Parathyroid adenoma (tissue), 2 donors: ENCODE results near the gene LATS2.

ENCODE experiments used
- H2AFZ ChIP-seq: fragments of 300-600 bp; sonication (generic); one replicate; pipeline ENCODE4 v1.7.0; 2017; ENCODE audit warnings: antibody characterized with exemption, mild to moderate bottlenecking
- H3K27ac ChIP-seq: fragments of 300-600 bp; sonication (generic); one replicate; pipeline ENCODE4 v1.7.0; 2017
- H3K27me3 ChIP-seq: fragments of 300-600 bp; sonication (generic); one replicate; pipeline ENCODE4 v1.7.0; 2017; ENCODE audit warnings: low read length; ENCODE audit not compliant: control insufficient read depth, insufficient read depth
- H3K36me3 ChIP-seq: fragments of 300-600 bp; sonication (generic); one replicate; pipeline ENCODE4 v1.7.0; 2017; ENCODE audit warnings: low read length; ENCODE audit not compliant: control insufficient read depth, insufficient read depth
- H3K4me1 ChIP-seq: fragments of 300-600 bp; sonication (generic); one replicate; pipeline ENCODE4 v1.7.0; 2017; ENCODE audit warnings: control low read depth
- H3K4me2 ChIP-seq: fragments of 300-600 bp; sonication (generic); one replicate; pipeline ENCODE4 v1.7.0; 2017; ENCODE audit warnings: low read length
- H3K4me3 ChIP-seq: fragments of 300-600 bp; sonication (generic); one replicate; pipeline ENCODE4 v1.7.0; 2017; ENCODE audit warnings: low read depth, low read length
- H3K79me2 ChIP-seq: fragments of 300-600 bp; sonication (generic); one replicate; pipeline ENCODE4 v1.7.0; 2017; ENCODE audit warnings: control low read depth
- H3K9ac ChIP-seq: fragments of 300-600 bp; sonication (generic); one replicate; pipeline ENCODE4 v1.7.0; 2017; ENCODE audit warnings: mild to moderate bottlenecking
- H3K9me3 ChIP-seq: fragments of 300-600 bp; sonication (generic); one replicate; pipeline ENCODE4 v1.7.0; 2017; ENCODE audit warnings: low read length; ENCODE audit not compliant: control insufficient read depth
- TF ChIP-seq, protein P1 (sequence below): fragments of 300-600 bp; sonication (generic); IDR thresholded peaks from one replicate; pipeline ENCODE4 v1.7.0; 2017; ENCODE audit warnings: antibody characterized with exemption, mild to moderate bottlenecking
- donor health status: primary hyperparathyroidism.

LATS2 gene

DNA sequence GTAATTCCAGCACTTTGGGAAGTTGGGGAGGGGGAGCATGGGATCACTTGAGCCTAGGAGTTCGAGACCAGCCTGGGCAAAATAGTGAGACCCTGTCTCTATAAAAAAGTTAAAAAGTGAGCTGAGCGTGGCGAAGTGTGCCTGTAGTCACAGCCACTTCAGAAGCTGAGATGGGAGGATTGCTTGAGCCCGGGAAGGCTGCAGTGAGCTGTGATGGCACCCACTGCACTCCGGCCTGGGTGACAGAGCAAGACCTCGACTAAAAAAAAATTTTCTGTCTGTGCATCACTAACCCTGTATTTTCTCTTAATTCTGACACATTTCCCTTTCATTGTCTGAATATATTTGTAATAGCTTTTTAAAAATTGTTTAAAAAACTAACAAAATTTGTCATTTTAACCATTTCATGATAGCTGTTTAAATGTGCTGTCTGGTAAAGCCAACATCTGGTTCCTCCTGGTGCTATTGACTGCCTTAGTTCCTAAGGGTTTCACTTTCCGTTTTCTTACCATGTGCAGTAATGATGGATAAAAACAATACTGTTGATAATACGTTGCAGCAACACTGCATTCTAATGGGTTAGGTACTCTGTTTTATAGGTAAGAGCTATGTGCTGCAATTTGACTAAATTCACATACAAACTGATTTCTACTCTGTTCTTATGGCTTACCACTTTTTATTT, 29.7 kb downstream of the LATS2 start:
- Histone ChIP-seq H2AFZ (no peak overlapping the region), H3K79me2 (peaks cover 2% of the 10 kb centered on the region), H3K4me2 (no peak overlapping the region), H3K27me3 (no peaks in the 10 kb centered on the region), H3K9ac (no peak overlapping the region), H3K36me3 (no peaks in the 10 kb centered on the region), H3K4me1 (no peaks in the 10 kb centered on the region), H3K9me3 (no peaks in the 10 kb centered on the region), H3K4me3 (no peak overlapping the region), H3K27ac (no peak overlapping the region)
- TF ChIP-seq, protein P1, sequence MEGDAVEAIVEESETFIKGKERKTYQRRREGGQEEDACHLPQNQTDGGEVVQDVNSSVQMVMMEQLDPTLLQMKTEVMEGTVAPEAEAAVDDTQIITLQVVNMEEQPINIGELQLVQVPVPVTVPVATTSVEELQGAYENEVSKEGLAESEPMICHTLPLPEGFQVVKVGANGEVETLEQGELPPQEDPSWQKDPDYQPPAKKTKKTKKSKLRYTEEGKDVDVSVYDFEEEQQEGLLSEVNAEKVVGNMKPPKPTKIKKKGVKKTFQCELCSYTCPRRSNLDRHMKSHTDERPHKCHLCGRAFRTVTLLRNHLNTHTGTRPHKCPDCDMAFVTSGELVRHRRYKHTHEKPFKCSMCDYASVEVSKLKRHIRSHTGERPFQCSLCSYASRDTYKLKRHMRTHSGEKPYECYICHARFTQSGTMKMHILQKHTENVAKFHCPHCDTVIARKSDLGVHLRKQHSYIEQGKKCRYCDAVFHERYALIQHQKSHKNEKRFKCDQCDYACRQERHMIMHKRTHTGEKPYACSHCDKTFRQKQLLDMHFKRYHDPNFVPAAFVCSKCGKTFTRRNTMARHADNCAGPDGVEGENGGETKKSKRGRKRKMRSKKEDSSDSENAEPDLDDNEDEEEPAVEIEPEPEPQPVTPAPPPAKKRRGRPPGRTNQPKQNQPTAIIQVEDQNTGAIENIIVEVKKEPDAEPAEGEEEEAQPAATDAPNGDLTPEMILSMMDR = no peak

DNA sequence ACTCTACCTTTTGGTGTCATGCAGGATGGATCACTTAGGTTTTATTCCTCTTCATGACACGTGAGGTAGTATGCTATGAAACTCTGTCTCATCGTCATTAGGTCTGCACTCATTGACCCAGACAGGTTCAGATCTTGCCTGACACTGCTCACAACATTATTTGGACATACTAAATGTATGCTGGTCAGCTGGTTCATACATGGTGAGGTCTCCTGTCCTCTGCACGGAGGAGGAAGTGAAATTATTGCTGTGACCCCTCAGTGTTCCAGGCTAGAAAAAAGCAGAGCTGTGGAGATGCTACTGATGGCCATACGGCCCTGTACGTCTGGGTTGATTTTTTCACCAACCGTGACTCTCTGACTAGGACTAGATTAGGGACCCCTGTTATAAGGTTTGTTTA, 35.8 kb downstream of the LATS2 start:
- no peak overlapping the region for H3K4me3 ChIP-seq
- no peaks in the 10 kb centered on the region for H3K4me1 ChIP-seq

GRCh38 chr13:21022056-21022979, 39.1 kb downstream of the LATS2 start:
- H3K36me3 ChIP-seq = no peaks in the 10 kb centered on the region
- no peak overlapping the region for H3K9ac ChIP-seq
- no peaks in the 10 kb centered on the region for H3K27me3 ChIP-seq
- no peaks in the 10 kb centered on the region for H3K79me2 ChIP-seq
- H2AFZ ChIP-seq = no peak overlapping the region
- TF ChIP-seq, protein P1 = no peak
- no peaks in the 10 kb centered on the region for H3K9me3 ChIP-seq
- H3K4me1 ChIP-seq = no peaks in the 10 kb centered on the region
- no peak overlapping the region for H3K4me2 ChIP-seq
- H3K27ac ChIP-seq = no peak overlapping the region
- no peak overlapping the region for H3K4me3 ChIP-seq

More for the DNA sequence above, 35.8 kb downstream of the LATS2 start:
- H3K9me3 ChIP-seq = no peaks in the 10 kb centered on the region
- no peak overlapping the region for H3K9ac ChIP-seq
- H3K27me3 ChIP-seq = no peaks in the 10 kb centered on the region
- H3K79me2 ChIP-seq = no peaks in the 10 kb centered on the region
- H3K27ac ChIP-seq = no peak overlapping the region
- H2AFZ ChIP-seq = no peak overlapping the region
- TF ChIP-seq, protein P1 = no peak
- H3K36me3 ChIP-seq = no peaks in the 10 kb centered on the region
- no peak overlapping the region for H3K4me2 ChIP-seq

DNA sequence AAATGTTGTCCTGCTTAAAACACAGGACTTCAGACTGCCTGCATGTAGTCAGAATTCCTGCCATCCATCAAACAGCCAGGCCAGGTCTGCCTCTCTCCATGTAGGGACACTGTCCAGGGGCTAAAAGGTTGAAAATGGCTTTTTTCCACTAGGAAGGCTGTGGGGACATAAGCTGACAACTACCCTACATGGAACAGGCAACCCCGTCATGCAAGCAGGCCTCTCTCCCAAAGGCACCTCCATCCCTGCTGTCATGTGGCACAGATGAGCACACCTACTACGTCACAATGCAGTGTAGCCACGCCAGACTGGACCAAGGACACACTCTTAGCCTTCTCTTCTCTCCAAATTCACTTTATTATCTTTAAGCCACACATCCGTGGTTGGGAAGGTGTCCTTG, 40.8 kb downstream of the LATS2 start:
- TF ChIP-seq, protein P1 = no peak
- Histone ChIP-seq H3K79me2 (no peaks in the 10 kb centered on the region), H3K9ac (no peak overlapping the region), H3K4me3 (no peak overlapping the region), H3K27ac (no peak overlapping the region), H3K27me3 (no peaks in the 10 kb centered on the region), H3K4me2 (no peak overlapping the region), H3K36me3 (no peaks in the 10 kb centered on the region), H3K9me3 (no peaks in the 10 kb centered on the region), H3K4me1 (no peaks in the 10 kb centered on the region), H2AFZ (no peak overlapping the region)
